Esophagus squamous epithelium (tissue), 4 donors: ENCODE data around the gene CAPG.

Experiments used
- POLR2A ChIP-seq, 4 donors: fragments of 450-650 bp; IDR thresholded peaks; one replicate each; pipeline ENCODE4 v1.6.1; 2017; ENCODE audit warnings: antibody characterized with exemption in 4 of 4, mild to moderate bottlenecking in 4 of 4, moderate library complexity in 3 of 4
- TF ChIP-seq, protein P1 (sequence below), 6 experiments: fragments of 450-650 bp in 4 of 6; fragments of 200-600 bp in 2 of 6; sonication (generic) in 2 of 6; IDR thresholded peaks; one replicate each; pipeline ENCODE4 v1.5.1; 2016 to 2019; ENCODE audit warnings: antibody characterized with exemption in 6 of 6, mild to moderate bottlenecking in 4 of 6, moderate library complexity in 4 of 6

DNA sequence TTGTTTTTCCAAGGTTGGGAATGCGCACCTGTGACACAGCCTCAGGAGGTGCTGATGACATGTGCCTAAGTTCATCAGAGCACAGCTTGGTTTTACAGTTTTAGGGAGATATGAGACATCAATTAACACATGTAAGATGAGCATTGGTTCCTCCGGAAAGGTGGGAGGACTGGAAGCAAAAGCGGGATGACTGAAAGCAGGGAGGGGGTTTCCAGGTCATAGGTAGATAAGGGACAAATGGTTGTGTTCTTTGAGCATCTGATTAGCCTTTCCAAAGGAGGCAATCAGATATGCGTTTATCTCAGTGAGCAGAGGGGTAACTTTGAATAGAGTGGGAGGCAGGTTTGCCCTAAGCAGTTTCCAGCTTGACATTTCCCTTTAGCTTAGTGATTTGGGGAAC, 26.3 kb downstream of the CAPG start:
- TF ChIP-seq, protein P1, sequence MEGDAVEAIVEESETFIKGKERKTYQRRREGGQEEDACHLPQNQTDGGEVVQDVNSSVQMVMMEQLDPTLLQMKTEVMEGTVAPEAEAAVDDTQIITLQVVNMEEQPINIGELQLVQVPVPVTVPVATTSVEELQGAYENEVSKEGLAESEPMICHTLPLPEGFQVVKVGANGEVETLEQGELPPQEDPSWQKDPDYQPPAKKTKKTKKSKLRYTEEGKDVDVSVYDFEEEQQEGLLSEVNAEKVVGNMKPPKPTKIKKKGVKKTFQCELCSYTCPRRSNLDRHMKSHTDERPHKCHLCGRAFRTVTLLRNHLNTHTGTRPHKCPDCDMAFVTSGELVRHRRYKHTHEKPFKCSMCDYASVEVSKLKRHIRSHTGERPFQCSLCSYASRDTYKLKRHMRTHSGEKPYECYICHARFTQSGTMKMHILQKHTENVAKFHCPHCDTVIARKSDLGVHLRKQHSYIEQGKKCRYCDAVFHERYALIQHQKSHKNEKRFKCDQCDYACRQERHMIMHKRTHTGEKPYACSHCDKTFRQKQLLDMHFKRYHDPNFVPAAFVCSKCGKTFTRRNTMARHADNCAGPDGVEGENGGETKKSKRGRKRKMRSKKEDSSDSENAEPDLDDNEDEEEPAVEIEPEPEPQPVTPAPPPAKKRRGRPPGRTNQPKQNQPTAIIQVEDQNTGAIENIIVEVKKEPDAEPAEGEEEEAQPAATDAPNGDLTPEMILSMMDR (IDR thresholded peaks at IDR 0.05) = no peak
- no peak for TF ChIP-seq POLR2A (IDR thresholded peaks at IDR 0.05)
